ENCODE results near the gene ACBD5. TPM values are rescaled to one million over a fixed set of nuclear protein-coding genes. Genes with fewer than 3 reads are reported as not detected.

Gene ACBD5
- total RNA-seq, 2 donors from 2014 or later: 21.9 to 32.8 TPM

GRCh38 chr10:27153845-27154193, 86.8 kb downstream of the ACBD5 start:
- Mint-ChIP-seq H3K27ac (peak overlapping the region; percentile 100), H3K36me3 (peaks cover 22% of the 10 kb centered on the region)

GRCh38 chr10:27153329-27153728, 87.3 kb downstream of the ACBD5 start:
- Mint-ChIP-seq H3K9me3 (no peaks in the 10 kb centered on the region), H3K27ac (peak overlapping the region; percentile 100), H3K36me3 (peaks cover 22% of the 10 kb centered on the region), H3K4me1 (ENCODE audit: low read depth in 2 of 2) (peaks cover 39 to 50% of the 10 kb centered on the region in 2 donors), H3K4me3 (peak overlapping the region; percentile 99), H3K27me3 (no peaks in the 10 kb centered on the region)
- DNase-seq (ENCODE audit: low spot score): no peak
- no peak for ATAC-seq

More at GRCh38 chr10:27153845-27154193, 86.8 kb downstream of the ACBD5 start:
- Mint-ChIP-seq H3K4me3 (peak overlapping the region; percentile 99), H3K27me3 (no peaks in the 10 kb centered on the region), H3K9me3 (no peaks in the 10 kb centered on the region), H3K4me1 (ENCODE audit: low read depth in 2 of 2) (peaks cover 39 to 50% of the 10 kb centered on the region in 2 donors)
- ATAC-seq: no peak
- DNase-seq (ENCODE audit: low spot score): no peak

- peak overlapping the region; percentile 100 for H3K27ac Mint-ChIP-seq
- H3K4me1 Mint-ChIP-seq (ENCODE audit: low read depth in 2 of 2): peaks cover 37 to 44% of the 10 kb centered on the region in 2 donors
- H3K4me3 Mint-ChIP-seq: peak overlapping the region; percentile 99
- DNase-seq (ENCODE audit: low spot score) (no peak), ATAC-seq (no peak)
- peaks cover 17% of the 10 kb centered on the region for H3K36me3 Mint-ChIP-seq
- no peaks in the 10 kb centered on the region for H3K9me3 Mint-ChIP-seq
- H3K27me3 Mint-ChIP-seq: no peaks in the 10 kb centered on the region
These were observed 87.9 kb downstream of the ACBD5 start for GRCh38 chr10:27152687-27153086.

GRCh38 chr10:27150261-27150660, 90.3 kb downstream of the ACBD5 start:
- DNase-seq (ENCODE audit: low spot score) (no peak), ATAC-seq (no peak)
- Mint-ChIP-seq H3K4me3 (no peak overlapping the region), H3K27me3 (no peaks in the 10 kb centered on the region), H3K36me3 (peaks cover 11% of the 10 kb centered on the region), H3K4me1 (ENCODE audit: low read depth in 2 of 2) (peaks cover 34% of the 10 kb centered on the region in 2 donors), H3K9me3 (no peaks in the 10 kb centered on the region), H3K27ac (no peak overlapping the region)

GRCh38 chr10:27147701-27148100, 92.9 kb downstream of the ACBD5 start:
- Mint-ChIP-seq H3K9me3 (no peaks in the 10 kb centered on the region), H3K27me3 (no peaks in the 10 kb centered on the region), H3K36me3 (peaks cover 6% of the 10 kb centered on the region), H3K4me1 (ENCODE audit: low read depth in 2 of 2) (peaks cover 18 to 26% of the 10 kb centered on the region in 2 donors), H3K27ac (no peak overlapping the region), H3K4me3 (no peak overlapping the region)
- DNase-seq (ENCODE audit: low spot score): no peak
- no peak for ATAC-seq

GRCh38 chr10:27145937-27146336, 94.7 kb downstream of the ACBD5 start:
- no peak overlapping the region for H3K4me3 Mint-ChIP-seq
- DNase-seq (ENCODE audit: low spot score): no peak
- peaks cover 10 to 17% of the 10 kb centered on the region in 2 donors for H3K4me1 Mint-ChIP-seq (ENCODE audit: low read depth in 2 of 2)
- H3K9me3 Mint-ChIP-seq: no peaks in the 10 kb centered on the region
- no peak for ATAC-seq
- no peaks in the 10 kb centered on the region for H3K27me3 Mint-ChIP-seq
- no peak overlapping the region for H3K27ac Mint-ChIP-seq
- peaks cover 5% of the 10 kb centered on the region for H3K36me3 Mint-ChIP-seq

Other genes with a start within 250 kb of the ACBD5 start
- gene ANKRD26, start 140.3 kb downstream of the ACBD5 start, total RNA-seq: 10 to 100 TPM in 1 of 2 donors, 1 to 10 TPM in 1; 6.0 to 14.2 TPM
- 100 to 1,000 TPM; 108 to 127 TPM for gene YME1L1, start 86.4 kb downstream of the ACBD5 start, total RNA-seq
- gene MASTL, start 85.4 kb downstream of the ACBD5 start, total RNA-seq: 10 to 100 TPM; 23.6 to 29.1 TPM